ENCODE measurements around the gene DPYD. TPM values are rescaled to one million over a fixed set of nuclear protein-coding genes. Genes with fewer than 3 reads are reported as not detected.

The DPYD gene
- total RNA-seq, 2 donors from 2014 or later, result 4.9 to 11.7 TPM

DNA sequence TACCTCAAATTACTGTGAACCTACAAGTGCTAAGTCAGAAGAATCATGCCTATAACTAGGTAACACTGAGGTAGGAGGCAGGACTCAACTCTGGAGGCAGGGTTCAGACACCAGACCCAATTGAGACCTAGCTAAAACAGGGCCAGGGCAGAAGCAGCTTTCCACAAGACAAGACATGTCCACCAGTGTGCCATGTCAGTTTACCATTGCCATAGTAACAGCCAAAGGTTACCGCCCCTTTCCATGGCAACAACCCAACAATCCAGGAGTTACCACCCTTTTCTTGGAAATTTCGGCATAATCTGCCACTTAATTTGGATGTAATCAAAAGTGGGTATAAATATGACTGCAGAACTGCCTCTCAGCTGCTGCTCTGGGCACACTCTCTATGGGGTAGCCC is 432.3 kb downstream of the DPYD start:
- intact Hi-C loops (cut with DNase I), result no loop called here

DNA sequence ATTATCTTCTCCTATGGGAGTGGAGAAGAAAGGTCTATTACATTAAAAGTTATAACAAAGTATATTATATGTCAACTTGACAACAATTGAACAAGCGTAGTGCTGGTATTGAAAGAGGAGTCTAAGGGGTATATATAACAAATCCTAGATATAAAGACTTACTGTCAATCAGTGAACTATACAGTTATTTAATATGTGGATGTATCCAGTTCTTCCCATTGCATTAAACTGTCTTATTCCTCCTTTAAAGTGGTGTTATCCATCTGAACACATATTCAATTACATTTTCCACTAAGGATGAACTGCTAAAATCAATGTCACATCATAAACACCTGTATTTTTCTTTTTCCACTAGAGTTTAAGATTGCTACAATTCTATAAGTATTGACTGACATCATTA is 438.8 kb downstream of the DPYD start:
- no peak overlapping the region for H3K9ac ChIP-seq (ENCODE audit: low read depth in 2 of 2, low read length in 2 of 2)
- no peak overlapping the region for H3K4me3 ChIP-seq
- DNase-seq, result no peak
- intact Hi-C loops (cut with DNase I), result no loop called here
- H3K4me1 ChIP-seq, result no peaks in the 10 kb centered on the region
- no peaks in the 10 kb centered on the region for H3K36me3 ChIP-seq
- TF ChIP-seq, protein P1, sequence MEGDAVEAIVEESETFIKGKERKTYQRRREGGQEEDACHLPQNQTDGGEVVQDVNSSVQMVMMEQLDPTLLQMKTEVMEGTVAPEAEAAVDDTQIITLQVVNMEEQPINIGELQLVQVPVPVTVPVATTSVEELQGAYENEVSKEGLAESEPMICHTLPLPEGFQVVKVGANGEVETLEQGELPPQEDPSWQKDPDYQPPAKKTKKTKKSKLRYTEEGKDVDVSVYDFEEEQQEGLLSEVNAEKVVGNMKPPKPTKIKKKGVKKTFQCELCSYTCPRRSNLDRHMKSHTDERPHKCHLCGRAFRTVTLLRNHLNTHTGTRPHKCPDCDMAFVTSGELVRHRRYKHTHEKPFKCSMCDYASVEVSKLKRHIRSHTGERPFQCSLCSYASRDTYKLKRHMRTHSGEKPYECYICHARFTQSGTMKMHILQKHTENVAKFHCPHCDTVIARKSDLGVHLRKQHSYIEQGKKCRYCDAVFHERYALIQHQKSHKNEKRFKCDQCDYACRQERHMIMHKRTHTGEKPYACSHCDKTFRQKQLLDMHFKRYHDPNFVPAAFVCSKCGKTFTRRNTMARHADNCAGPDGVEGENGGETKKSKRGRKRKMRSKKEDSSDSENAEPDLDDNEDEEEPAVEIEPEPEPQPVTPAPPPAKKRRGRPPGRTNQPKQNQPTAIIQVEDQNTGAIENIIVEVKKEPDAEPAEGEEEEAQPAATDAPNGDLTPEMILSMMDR (IDR thresholded peaks at IDR 0.05), result no peak
- H3K27me3 ChIP-seq, result no peaks in the 10 kb centered on the region
- no peak overlapping the region for H3K27ac ChIP-seq
- H3K9me3 ChIP-seq, result no peaks in the 10 kb centered on the region

More for the DNA sequence above, 432.3 kb downstream of the DPYD start:
- Histone ChIP-seq H3K27me3 (no peaks in the 10 kb centered on the region), H3K4me1 (no peaks in the 10 kb centered on the region), H3K27ac (no peak overlapping the region), H3K9me3 (no peaks in the 10 kb centered on the region), H3K9ac (ENCODE audit: low read depth in 2 of 2, low read length in 2 of 2) (no peak overlapping the region), H3K4me3 (no peak overlapping the region), H3K36me3 (no peaks in the 10 kb centered on the region)
- no peak for DNase-seq
- TF ChIP-seq, protein P1 (IDR thresholded peaks at IDR 0.05), result no peak

DNA sequence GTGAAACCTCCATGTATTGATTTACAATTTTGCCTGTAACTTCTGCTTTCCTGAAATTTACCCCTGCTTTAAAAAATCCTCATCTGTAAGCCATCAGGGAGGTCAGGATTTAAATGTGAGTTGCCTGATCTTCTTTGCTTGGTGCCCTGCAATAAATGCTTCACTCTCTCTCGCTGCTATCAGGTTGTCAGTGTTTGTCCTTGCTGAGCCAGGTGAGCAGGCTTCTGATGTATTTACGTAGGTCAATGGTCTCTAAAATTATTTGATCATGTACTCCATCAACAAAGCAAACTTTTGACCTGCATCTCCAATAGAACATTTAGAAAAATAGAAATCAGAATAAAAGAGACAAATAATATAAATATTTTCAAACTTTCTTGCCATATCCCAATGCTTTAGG is 453.4 kb downstream of the DPYD start:
- no peaks in the 10 kb centered on the region for H3K9me3 ChIP-seq
- no peaks in the 10 kb centered on the region for H3K4me1 ChIP-seq
- H3K4me3 ChIP-seq, result no peak overlapping the region
- no peak for DNase-seq
- H3K36me3 ChIP-seq, result no peaks in the 10 kb centered on the region
- H3K9ac ChIP-seq (ENCODE audit: low read depth in 2 of 2, low read length in 2 of 2), result no peak overlapping the region
- TF ChIP-seq, protein P1 (IDR thresholded peaks at IDR 0.05), result no peak
- intact Hi-C loops (cut with DNase I), result no loop called here
- H3K27ac ChIP-seq, result no peak overlapping the region
- no peaks in the 10 kb centered on the region for H3K27me3 ChIP-seq

DNA sequence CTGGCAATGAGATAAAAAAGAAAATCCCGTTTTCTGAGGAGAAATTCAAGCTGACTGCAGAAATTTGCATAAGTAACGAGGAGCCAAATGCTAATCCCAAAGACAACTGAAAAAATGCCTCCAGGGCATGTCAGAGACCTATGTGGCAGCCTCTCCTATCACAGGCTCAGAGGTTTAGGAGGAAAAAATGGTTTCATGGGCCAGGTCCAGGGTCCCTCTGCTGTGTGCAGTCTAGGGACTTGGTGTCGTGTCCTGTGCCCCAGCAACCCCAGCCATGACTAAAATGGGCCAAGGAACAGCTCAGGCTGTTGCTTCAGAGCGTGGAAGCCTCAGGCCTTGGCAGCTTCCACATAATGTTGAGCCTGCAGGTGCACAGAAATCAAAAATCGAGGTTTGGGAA is 456.5 kb downstream of the DPYD start:
- Histone ChIP-seq H3K36me3 (no peaks in the 10 kb centered on the region), H3K27me3 (no peaks in the 10 kb centered on the region), H3K9ac (ENCODE audit: low read depth in 2 of 2, low read length in 2 of 2) (no peak overlapping the region), H3K9me3 (no peaks in the 10 kb centered on the region), H3K27ac (no peak overlapping the region), H3K4me1 (no peaks in the 10 kb centered on the region), H3K4me3 (no peak overlapping the region)
- TF ChIP-seq, protein P1 (IDR thresholded peaks at IDR 0.05), result no peak
- no peak for DNase-seq
- intact Hi-C loops (cut with DNase I), result no loop called here

DNA sequence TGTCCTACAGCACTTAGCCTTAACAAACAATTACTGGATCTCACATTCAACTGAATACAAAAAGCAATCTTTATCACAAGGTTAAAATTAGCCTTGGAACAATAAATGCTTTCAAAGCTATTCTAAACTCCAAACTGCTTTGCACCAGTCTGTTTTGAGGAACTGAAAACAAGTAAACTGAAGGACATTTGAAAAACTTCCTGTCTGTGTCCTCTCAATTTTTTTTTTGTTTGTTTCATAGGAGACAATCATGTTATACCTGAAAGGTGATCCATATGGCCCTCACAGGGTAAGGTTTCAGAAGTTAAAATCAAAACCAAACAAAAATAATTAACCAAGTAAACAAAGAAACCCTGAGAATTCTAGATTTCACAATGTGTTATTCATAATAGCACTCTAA is 459.1 kb downstream of the DPYD start:
- TF ChIP-seq, protein P1 (IDR thresholded peaks at IDR 0.05), result no peak
- DNase-seq, result no peak
- Histone ChIP-seq H3K36me3 (no peaks in the 10 kb centered on the region), H3K4me1 (no peaks in the 10 kb centered on the region), H3K27ac (no peak overlapping the region), H3K9me3 (no peaks in the 10 kb centered on the region), H3K27me3 (no peaks in the 10 kb centered on the region), H3K4me3 (no peak overlapping the region), H3K9ac (ENCODE audit: low read depth in 2 of 2, low read length in 2 of 2) (no peak overlapping the region)
- intact Hi-C loops (cut with DNase I), result no loop called here

Data from colonic mucosa (tissue), 4 donors.